GM23338 (cell line): ENCODE measurements around the gene CHAMP1.
A peak's percentile ranks its signal among the peaks of the same experiment; 100 is the strongest.
"Not testable (repeated sequence)": the region's sequence is repeated elsewhere in the genome, so short reads cannot be mapped to it uniquely, and the experiment has no call there.

Experiments used
- EZH2 ChIP-seq: fragments of 200-600 bp; sonication (generic); IDR thresholded peaks from one replicate; pipeline ENCODE4 v1.8.0; 2017; ENCODE audit warnings: antibody characterized with exemption, mild to moderate bottlenecking, low read depth; ENCODE audit not compliant: unreplicated experiment
- EZH2phosphoT487 ChIP-seq: fragments of 200-600 bp; sonication (generic); IDR thresholded peaks from one replicate; pipeline ENCODE4 v1.8.1; 2018; ENCODE audit warnings: antibody characterized with exemption; ENCODE audit not compliant: unreplicated experiment
- POLR2AphosphoS5 ChIP-seq: IDR thresholded peaks from 2 replicates; pipeline ENCODE4 v1.6.1; 2016; ENCODE audit warnings: antibody characterized with exemption, low read depth
- ZNF114 ChIP-seq: fragments of 250-450 bp; sonication (Bioruptor Pico); IDR thresholded peaks from 2 replicates; pipeline ENCODE4 v1.5.0; 2020; ENCODE audit warnings: mild to moderate bottlenecking, moderate library complexity
- TF ChIP-seq, protein P1 (sequence below), 2 experiments: fragments of 200-600 bp in 1 of 2; sonication (generic) in 1 of 2; conservative IDR thresholded peaks; 2 replicates each; pipeline versions ENCODE4 v1.5.1 to v1.6.1; 2016 to 2017; ENCODE audit warnings: antibody characterized with exemption in 2 of 2, low read depth in 2 of 2, mild to moderate bottlenecking in 2 of 2, moderate library complexity in 1 of 2

DNA sequence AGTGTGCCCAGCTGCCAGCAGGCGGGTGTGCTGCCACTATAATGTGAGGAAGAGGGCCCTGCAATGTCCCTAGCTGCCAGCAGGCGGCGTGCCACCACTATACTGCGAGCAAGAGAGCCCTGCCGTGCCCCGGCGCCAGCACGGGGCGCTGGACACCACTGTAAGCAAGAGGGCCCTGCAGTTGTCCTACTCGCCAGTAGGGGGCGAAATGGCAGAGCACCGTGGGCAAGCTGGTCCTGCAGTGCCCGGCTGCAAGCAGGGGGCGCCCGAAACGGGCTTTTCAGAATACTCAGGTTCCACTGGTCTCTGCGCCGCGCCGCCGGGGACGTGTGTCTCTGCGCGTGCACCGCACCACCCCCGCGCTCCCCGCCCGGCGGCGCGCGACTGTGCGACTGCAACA lies 38.5 kb downstream of the CHAMP1 start:
- TF ChIP-seq, protein P1, sequence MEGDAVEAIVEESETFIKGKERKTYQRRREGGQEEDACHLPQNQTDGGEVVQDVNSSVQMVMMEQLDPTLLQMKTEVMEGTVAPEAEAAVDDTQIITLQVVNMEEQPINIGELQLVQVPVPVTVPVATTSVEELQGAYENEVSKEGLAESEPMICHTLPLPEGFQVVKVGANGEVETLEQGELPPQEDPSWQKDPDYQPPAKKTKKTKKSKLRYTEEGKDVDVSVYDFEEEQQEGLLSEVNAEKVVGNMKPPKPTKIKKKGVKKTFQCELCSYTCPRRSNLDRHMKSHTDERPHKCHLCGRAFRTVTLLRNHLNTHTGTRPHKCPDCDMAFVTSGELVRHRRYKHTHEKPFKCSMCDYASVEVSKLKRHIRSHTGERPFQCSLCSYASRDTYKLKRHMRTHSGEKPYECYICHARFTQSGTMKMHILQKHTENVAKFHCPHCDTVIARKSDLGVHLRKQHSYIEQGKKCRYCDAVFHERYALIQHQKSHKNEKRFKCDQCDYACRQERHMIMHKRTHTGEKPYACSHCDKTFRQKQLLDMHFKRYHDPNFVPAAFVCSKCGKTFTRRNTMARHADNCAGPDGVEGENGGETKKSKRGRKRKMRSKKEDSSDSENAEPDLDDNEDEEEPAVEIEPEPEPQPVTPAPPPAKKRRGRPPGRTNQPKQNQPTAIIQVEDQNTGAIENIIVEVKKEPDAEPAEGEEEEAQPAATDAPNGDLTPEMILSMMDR (conservative IDR thresholded peaks at IDR 0.05; ENCODE audit: low read depth in 2 of 2) = peak; percentile 60 to 61
- not testable (repeated sequence) for TF ChIP-seq EZH2; POLR2AphosphoS5; ZNF114 (CRISPR knock-in tag); EZH2phosphoT487
